ENCODE results near the gene IPO5. TPM values are rescaled to one million over a fixed set of nuclear protein-coding genes. Genes with fewer than 3 reads are reported as not detected.

IPO5 gene
- total RNA-seq, 2 experiments from 2014 or later: 62.2 to 73.3 TPM

DNA sequence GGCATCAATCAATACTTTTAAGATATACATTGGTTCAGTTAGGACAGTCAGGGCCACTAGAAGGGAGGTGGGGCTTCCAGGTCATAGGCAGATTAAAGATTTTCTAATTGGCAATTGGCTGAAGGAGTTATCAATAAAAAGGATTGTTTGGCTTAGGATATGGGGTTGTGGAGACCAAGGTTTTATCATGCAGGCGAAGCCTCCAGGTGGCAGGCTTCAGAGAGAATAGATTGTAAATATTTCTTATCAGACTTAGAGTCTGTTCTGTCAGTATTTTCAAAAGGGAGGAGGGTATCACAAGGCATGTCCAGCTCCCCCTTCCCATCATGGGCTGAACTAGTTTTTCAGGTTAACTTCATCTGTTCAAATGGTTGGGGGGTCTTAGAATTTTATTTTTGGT, 112.0 kb downstream of the IPO5 start:
- Mint-ChIP-seq H3K27me3 (no peaks in the 10 kb centered on the region), H3K36me3 (ENCODE audit: low read depth) (no peaks in the 10 kb centered on the region), H3K27ac (no peak overlapping the region), H3K4me1 (ENCODE audit: low read depth) (no peaks in the 10 kb centered on the region), H3K9me3 (no peaks in the 10 kb centered on the region), H3K4me3 (no peak overlapping the region)
- Histone ChIP-seq H3K9me3 (ENCODE audit: control insufficient read depth in 1 of 2, insufficient read depth in 1 of 2, low read length in 2 of 2) (no peaks in the 10 kb centered on the region), H3K36me3 (ENCODE audit: insufficient read depth, low read length) (no peaks in the 10 kb centered on the region), H3K4me3 (ENCODE audit: low read length) (no peak overlapping the region), H3K27ac (ENCODE audit: low read depth in 1 of 2, low read length in 2 of 2) (no peak overlapping the region), H3K27me3 (ENCODE audit: control insufficient read depth in 1 of 2, insufficient read depth in 2 of 2, low read length in 2 of 2) (peaks cover 0 to 4% of the 10 kb centered on the region in 2 experiments), H3K4me1 (ENCODE audit: insufficient read depth, low read length) (no peaks in the 10 kb centered on the region)
- ChIA-PET CTCF (no interaction called here), POLR2A (no interaction called here)
- ATAC-seq (ENCODE audit: poor library complexity): no peak
- no peak for DNase-seq
- intact Hi-C loops (cut with DNase I, micrococcal nuclease): no loop called here
- TF ChIP-seq, protein P1, sequence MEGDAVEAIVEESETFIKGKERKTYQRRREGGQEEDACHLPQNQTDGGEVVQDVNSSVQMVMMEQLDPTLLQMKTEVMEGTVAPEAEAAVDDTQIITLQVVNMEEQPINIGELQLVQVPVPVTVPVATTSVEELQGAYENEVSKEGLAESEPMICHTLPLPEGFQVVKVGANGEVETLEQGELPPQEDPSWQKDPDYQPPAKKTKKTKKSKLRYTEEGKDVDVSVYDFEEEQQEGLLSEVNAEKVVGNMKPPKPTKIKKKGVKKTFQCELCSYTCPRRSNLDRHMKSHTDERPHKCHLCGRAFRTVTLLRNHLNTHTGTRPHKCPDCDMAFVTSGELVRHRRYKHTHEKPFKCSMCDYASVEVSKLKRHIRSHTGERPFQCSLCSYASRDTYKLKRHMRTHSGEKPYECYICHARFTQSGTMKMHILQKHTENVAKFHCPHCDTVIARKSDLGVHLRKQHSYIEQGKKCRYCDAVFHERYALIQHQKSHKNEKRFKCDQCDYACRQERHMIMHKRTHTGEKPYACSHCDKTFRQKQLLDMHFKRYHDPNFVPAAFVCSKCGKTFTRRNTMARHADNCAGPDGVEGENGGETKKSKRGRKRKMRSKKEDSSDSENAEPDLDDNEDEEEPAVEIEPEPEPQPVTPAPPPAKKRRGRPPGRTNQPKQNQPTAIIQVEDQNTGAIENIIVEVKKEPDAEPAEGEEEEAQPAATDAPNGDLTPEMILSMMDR (IDR thresholded peaks at IDR 0.05): no peak

DNA sequence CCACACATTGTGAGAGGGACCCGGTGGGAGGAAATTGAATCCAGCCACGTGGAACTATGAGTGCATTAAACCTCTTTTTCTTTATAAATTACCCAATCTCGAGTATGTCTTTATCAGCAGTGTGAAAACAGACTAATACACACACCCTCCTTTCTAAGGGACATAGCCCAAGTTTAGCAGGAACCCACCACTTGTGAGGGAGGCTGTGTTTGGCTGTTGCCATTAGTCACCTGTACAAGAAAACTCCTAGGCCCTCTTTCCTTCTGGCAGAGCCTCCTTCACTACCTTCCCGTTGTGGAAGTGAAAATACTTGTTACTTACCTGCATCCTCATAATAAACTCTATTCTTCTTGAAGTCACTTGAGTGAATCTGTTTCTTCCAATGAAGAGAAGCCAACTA, 113.2 kb downstream of the IPO5 start:
- DNase-seq (no peak), ATAC-seq (ENCODE audit: poor library complexity) (no peak)
- Mint-ChIP-seq H3K4me3 (no peak overlapping the region), H3K36me3 (ENCODE audit: low read depth) (no peaks in the 10 kb centered on the region), H3K27me3 (no peaks in the 10 kb centered on the region), H3K4me1 (ENCODE audit: low read depth) (no peaks in the 10 kb centered on the region), H3K27ac (no peak overlapping the region), H3K9me3 (no peaks in the 10 kb centered on the region)
- TF ChIP-seq, protein P1 (IDR thresholded peaks at IDR 0.05): no peak
- Histone ChIP-seq H3K27ac (ENCODE audit: low read depth in 1 of 2, low read length in 2 of 2) (no peak overlapping the region), H3K36me3 (ENCODE audit: insufficient read depth, low read length) (no peaks in the 10 kb centered on the region), H3K27me3 (ENCODE audit: control insufficient read depth in 1 of 2, insufficient read depth in 2 of 2, low read length in 2 of 2) (peaks cover 0 to 4% of the 10 kb centered on the region in 2 experiments), H3K4me1 (ENCODE audit: insufficient read depth, low read length) (no peaks in the 10 kb centered on the region), H3K4me3 (ENCODE audit: low read length) (no peak overlapping the region), H3K9me3 (ENCODE audit: control insufficient read depth in 1 of 2, insufficient read depth in 1 of 2, low read length in 2 of 2) (no peaks in the 10 kb centered on the region)
- intact Hi-C loops (cut with DNase I, micrococcal nuclease): no loop called here
- ChIA-PET CTCF (no interaction called here), POLR2A (no interaction called here)

DNA sequence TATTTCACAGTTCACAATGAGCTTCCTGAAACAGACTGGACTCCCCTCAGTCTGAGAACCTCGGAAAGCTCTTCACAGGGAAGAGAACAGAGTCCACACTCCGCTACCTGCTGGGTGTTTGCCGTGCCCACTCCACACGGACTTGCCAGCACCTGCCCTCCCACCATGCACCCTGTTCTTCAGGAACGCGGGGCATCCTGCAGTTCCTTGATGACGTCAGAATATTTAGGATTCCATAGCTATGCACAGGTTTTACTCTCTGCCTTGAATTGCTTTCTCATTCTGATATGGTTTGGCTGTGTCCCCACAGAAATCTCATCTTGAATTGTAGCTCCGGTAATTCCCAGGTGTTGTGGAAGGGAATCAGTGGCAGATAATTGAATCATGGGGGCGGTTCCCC, 115.0 kb downstream of the IPO5 start:
- CTCF ChIA-PET: no interaction called here
- intact Hi-C loops (cut with DNase I, micrococcal nuclease): no loop called here
- POLR2A ChIA-PET: no interaction called here
- Mint-ChIP-seq H3K27ac (no peak overlapping the region), H3K27me3 (no peaks in the 10 kb centered on the region), H3K9me3 (no peaks in the 10 kb centered on the region), H3K4me1 (ENCODE audit: low read depth) (no peaks in the 10 kb centered on the region), H3K36me3 (ENCODE audit: low read depth) (no peaks in the 10 kb centered on the region), H3K4me3 (no peak overlapping the region)
- ATAC-seq (ENCODE audit: poor library complexity): no peak
- TF ChIP-seq, protein P1 (IDR thresholded peaks at IDR 0.05): no peak
- no peak for DNase-seq
- H3K27me3 ChIP-seq (ENCODE audit: control insufficient read depth in 1 of 2, insufficient read depth in 2 of 2, low read length in 2 of 2): peaks cover 0 to 4% of the 10 kb centered on the region in 2 experiments
- H3K36me3 ChIP-seq (ENCODE audit: insufficient read depth, low read length): no peaks in the 10 kb centered on the region
- H3K4me3 ChIP-seq (ENCODE audit: low read length): no peak overlapping the region
- no peak overlapping the region for H3K27ac ChIP-seq (ENCODE audit: low read depth in 1 of 2, low read length in 2 of 2)
- no peaks in the 10 kb centered on the region for H3K4me1 ChIP-seq (ENCODE audit: insufficient read depth, low read length)
- H3K9me3 ChIP-seq (ENCODE audit: control insufficient read depth in 1 of 2, insufficient read depth in 1 of 2, low read length in 2 of 2): no peaks in the 10 kb centered on the region
